Measurements from ENCODE around the gene DHH. TPM values are rescaled to one million over a fixed set of nuclear protein-coding genes. Genes with fewer than 3 reads are reported as not detected.

Gene DHH
- polyA plus RNA-seq, 1 of the 3 experiments (the other 2 are of a cell fraction): 0.13 TPM

DNA sequence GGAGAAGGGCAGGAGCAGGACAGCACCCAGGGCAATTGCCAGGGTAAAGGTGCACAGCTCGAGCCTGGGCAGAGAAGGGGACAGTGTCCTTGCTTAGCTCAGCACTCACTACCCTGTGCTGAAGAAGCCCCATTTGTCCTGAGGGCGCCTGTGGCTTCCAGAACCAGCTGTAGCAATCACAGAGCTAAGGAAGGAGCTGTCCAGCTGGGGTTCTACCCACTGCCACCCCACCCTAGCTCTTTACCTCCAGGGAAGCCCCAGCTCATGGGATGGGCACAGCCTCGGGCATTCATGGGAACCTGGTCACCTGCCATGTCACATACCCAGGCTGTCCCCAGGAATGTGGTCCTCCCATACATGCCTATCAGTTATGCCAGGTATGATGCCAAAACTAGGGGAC is 10.2 kb upstream of the DHH start:
- peaks cover 43% of the 10 kb centered on the region; the same call in 1 of the 2 replicates for H4K20me1 ChIP-seq (ENCODE audit: insufficient read depth)
- 57% methylated on average over 1 of the region's 3 CpGs for WGBS (ENCODE audit: low lambda C conversion rate)
- H3K9me3 ChIP-seq: no peaks in the 10 kb centered on the region
- no peak overlapping the region for H3K27ac ChIP-seq (ENCODE audit: low read depth in 2 of 2, low read length in 1 of 2)
- ChIA-PET CTCF (interaction anchor here (0.7 to 25.0 kb wide), 9 partner anchors 6 to 36 kb away, joined by 3 to 315 read pairs (median 10); partner anchors contain the start of genes DHH, RHEBL1 and TUBA1B), POLR2A (interaction anchor here (0.7 to 2.0 kb wide), 2 partner anchors 11 to 25 kb away, joined by 5 to 9 read pairs; partner anchors contain the start of gene DHH)
- no peak overlapping the region for H3K4me2 ChIP-seq
- H3K79me2 ChIP-seq (ENCODE audit: insufficient read depth): peaks cover 36% of the 10 kb centered on the region
- peaks cover 0 to 12% of the 10 kb centered on the region in 2 experiments; a peak in 1 of 4 replicates for H3K4me1 ChIP-seq (ENCODE audit: control insufficient read depth in 1 of 2, insufficient read depth in 2 of 2, low read depth in 1 of 2, low read length in 1 of 2)
- H3K9ac ChIP-seq: no peak overlapping the region
- H3K36me3 ChIP-seq (replicated peaks in 1 of 2; ENCODE audit: control insufficient read depth in 1 of 2, insufficient read depth in 2 of 2, low read length in 1 of 2): peaks cover 32 to 65% of the 10 kb centered on the region in 2 experiments
- TF ChIP-seq TAF1 (IDR thresholded peaks at IDR 0.05; ENCODE audit: borderline replicate concordance, low read depth, low read length) (no peak), ELF1 (IDR thresholded peaks at IDR 0.05) (no peak), POLR2AphosphoS5 (IDR thresholded peaks at IDR 0.05; ENCODE audit: low read depth, low read length) (no peak), RCOR1 (IDR thresholded peaks at IDR 0.05; ENCODE audit: low read length) (no peak), MEF2A (IDR thresholded peaks at IDR 0.05; ENCODE audit: borderline replicate concordance, low read depth) (no peak), FOXM1 (IDR thresholded peaks at IDR 0.05; ENCODE audit: low read depth) (no peak), GATA2 (CRISPR knock-in tag; IDR thresholded peaks at IDR 0.05) (no peak), FOXJ3 (CRISPR knock-in tag; IDR thresholded peaks at IDR 0.05) (no peak), YY1 (IDR thresholded peaks at IDR 0.05; ENCODE audit: low read depth) (no peak), NRF1 (IDR thresholded peaks at IDR 0.05; ENCODE audit: low read depth, low read length) (no peak), MXI1 (IDR thresholded peaks at IDR 0.05; ENCODE audit: low read depth, low read length) (no peak), RFX5 (IDR thresholded peaks at IDR 0.05; ENCODE audit: low read length) (no peak), RXRA (IDR thresholded peaks at IDR 0.05; ENCODE audit: borderline replicate concordance, low read depth) (no peak), SIN3A (IDR thresholded peaks at IDR 0.05; ENCODE audit: borderline replicate concordance, low read depth, low read length) (no peak)
- TF ChIP-seq, protein P1, sequence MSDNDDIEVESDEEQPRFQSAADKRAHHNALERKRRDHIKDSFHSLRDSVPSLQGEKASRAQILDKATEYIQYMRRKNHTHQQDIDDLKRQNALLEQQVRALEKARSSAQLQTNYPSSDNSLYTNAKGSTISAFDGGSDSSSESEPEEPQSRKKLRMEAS (IDR thresholded peaks at IDR 0.05; ENCODE audit: low read depth): no peak
- H3F3A ChIP-seq (replicated peaks; ENCODE audit: insufficient read depth): no peaks in the 10 kb centered on the region
- no peaks in the 10 kb centered on the region for H3K27me3 ChIP-seq (ENCODE audit: insufficient read depth)
- DNase-seq: no peak
- no peak overlapping the region for H3K4me3 ChIP-seq (ENCODE audit: low read depth in 2 of 2, low read length in 1 of 2)
- H2AFZ ChIP-seq (ENCODE audit: low read depth): no peak overlapping the region
- no peaks in the 10 kb centered on the region for H3K9me2 ChIP-seq

DNA sequence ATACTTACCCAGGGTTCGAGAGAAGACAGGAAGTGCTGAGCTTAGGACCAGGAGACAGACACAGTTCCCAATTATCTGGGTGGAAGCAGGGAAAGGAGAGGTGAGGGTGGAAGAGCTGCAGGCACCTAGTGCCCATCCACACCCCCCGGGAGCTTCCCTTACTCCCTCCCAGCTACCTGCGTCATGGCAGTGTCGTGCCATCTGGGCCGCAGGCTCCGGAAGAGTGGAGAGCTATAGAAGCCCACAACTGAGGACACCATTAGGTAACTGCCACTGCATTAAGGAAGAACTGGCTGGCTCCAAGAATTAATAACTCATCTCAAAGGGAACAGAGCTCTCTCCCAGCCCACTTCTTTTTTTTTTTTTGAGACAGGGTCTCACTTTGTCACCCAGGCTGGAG is 5.8 kb upstream of the DHH start:
- 92% methylated on average over 6 of the region's 6 CpGs for WGBS (ENCODE audit: low lambda C conversion rate)

More for the DNA sequence above, 5.8 kb upstream of the DHH start:
- TF ChIP-seq FOSL2 (IDR thresholded peaks at IDR 0.05; ENCODE audit: borderline replicate concordance, low read depth) (no peak), NRF1 (IDR thresholded peaks at IDR 0.05; ENCODE audit: low read depth, low read length) (no peak), CHD2 (IDR thresholded peaks at IDR 0.05; ENCODE audit: low read length, partially characterized antibody) (no peak), NFIC (IDR thresholded peaks at IDR 0.05; ENCODE audit: borderline replicate concordance) (no peak), JUND (IDR thresholded peaks at IDR 0.05) (no peak), GABPA (IDR thresholded peaks at IDR 0.05; ENCODE audit: low read depth) (no peak), RXRA (IDR thresholded peaks at IDR 0.05; ENCODE audit: borderline replicate concordance, low read depth) (no peak), RCOR1 (IDR thresholded peaks at IDR 0.05; ENCODE audit: low read length) (no peak), GATA2 (CRISPR knock-in tag; IDR thresholded peaks at IDR 0.05) (no peak), TAF1 (IDR thresholded peaks at IDR 0.05; ENCODE audit: borderline replicate concordance, low read depth, low read length) (no peak), TEAD4 (IDR thresholded peaks at IDR 0.05; ENCODE audit: borderline replicate concordance, insufficient read depth) (no peak), EP300 (IDR thresholded peaks at IDR 0.05; ENCODE audit: borderline replicate concordance in 1 of 2, low read depth in 1 of 2, low read length in 1 of 2) (no peak)
- TF ChIP-seq, protein P2, sequence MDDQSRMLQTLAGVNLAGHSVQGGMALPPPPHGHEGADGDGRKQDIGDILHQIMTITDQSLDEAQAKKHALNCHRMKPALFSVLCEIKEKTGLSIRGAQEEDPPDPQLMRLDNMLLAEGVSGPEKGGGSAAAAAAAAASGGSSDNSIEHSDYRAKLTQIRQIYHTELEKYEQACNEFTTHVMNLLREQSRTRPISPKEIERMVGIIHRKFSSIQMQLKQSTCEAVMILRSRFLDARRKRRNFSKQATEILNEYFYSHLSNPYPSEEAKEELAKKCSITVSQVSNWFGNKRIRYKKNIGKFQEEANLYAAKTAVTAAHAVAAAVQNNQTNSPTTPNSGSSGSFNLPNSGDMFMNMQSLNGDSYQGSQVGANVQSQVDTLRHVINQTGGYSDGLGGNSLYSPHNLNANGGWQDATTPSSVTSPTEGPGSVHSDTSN (IDR thresholded peaks at IDR 0.05): no peak
- TF ChIP-seq, protein P3, sequence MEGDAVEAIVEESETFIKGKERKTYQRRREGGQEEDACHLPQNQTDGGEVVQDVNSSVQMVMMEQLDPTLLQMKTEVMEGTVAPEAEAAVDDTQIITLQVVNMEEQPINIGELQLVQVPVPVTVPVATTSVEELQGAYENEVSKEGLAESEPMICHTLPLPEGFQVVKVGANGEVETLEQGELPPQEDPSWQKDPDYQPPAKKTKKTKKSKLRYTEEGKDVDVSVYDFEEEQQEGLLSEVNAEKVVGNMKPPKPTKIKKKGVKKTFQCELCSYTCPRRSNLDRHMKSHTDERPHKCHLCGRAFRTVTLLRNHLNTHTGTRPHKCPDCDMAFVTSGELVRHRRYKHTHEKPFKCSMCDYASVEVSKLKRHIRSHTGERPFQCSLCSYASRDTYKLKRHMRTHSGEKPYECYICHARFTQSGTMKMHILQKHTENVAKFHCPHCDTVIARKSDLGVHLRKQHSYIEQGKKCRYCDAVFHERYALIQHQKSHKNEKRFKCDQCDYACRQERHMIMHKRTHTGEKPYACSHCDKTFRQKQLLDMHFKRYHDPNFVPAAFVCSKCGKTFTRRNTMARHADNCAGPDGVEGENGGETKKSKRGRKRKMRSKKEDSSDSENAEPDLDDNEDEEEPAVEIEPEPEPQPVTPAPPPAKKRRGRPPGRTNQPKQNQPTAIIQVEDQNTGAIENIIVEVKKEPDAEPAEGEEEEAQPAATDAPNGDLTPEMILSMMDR (IDR thresholded peaks at IDR 0.05): no peak
- TF ChIP-seq, protein P4, sequence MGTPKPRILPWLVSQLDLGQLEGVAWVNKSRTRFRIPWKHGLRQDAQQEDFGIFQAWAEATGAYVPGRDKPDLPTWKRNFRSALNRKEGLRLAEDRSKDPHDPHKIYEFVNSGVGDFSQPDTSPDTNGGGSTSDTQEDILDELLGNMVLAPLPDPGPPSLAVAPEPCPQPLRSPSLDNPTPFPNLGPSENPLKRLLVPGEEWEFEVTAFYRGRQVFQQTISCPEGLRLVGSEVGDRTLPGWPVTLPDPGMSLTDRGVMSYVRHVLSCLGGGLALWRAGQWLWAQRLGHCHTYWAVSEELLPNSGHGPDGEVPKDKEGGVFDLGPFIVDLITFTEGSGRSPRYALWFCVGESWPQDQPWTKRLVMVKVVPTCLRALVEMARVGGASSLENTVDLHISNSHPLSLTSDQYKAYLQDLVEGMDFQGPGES (IDR thresholded peaks at IDR 0.05; ENCODE audit: low read depth, low read length): no peak
- Histone ChIP-seq H2AFZ (ENCODE audit: low read depth) (no peak overlapping the region), H3K9me3 (no peaks in the 10 kb centered on the region), H3K9ac (no peak overlapping the region), H3K79me2 (ENCODE audit: insufficient read depth) (no peaks in the 10 kb centered on the region; the same call in 1 of the 2 replicates), H3K4me2 (no peak overlapping the region), H3F3A (replicated peaks; ENCODE audit: insufficient read depth) (no peaks in the 10 kb centered on the region), H3K27me3 (ENCODE audit: insufficient read depth) (no peaks in the 10 kb centered on the region), H3K4me1 (ENCODE audit: control insufficient read depth in 1 of 2, insufficient read depth in 2 of 2, low read depth in 1 of 2, low read length in 1 of 2) (no peaks in the 10 kb centered on the region; a peak in 1 of 4 replicates), H4K20me1 (ENCODE audit: insufficient read depth) (peaks cover 9% of the 10 kb centered on the region; the same call in 1 of the 2 replicates), H3K36me3 (replicated peaks in 1 of 2; ENCODE audit: control insufficient read depth in 1 of 2, insufficient read depth in 2 of 2, low read length in 1 of 2) (peaks cover 36 to 63% of the 10 kb centered on the region in 2 experiments), H3K27ac (ENCODE audit: low read depth in 2 of 2, low read length in 1 of 2) (no peak overlapping the region), H3K9me2 (no peaks in the 10 kb centered on the region), H3K4me3 (ENCODE audit: low read depth in 2 of 2, low read length in 1 of 2) (no peak overlapping the region)
- DNase-seq: no peak
- POLR2A ChIA-PET: interaction anchor here (1.3 to 2.4 kb wide), 2 partner anchors 9 to 30 kb away, joined by 3 to 9 read pairs; no protein-coding TSS in a partner anchor
- CTCF ChIA-PET: interaction anchor here (1.0 to 25.0 kb wide), 8 partner anchors 7 to 188 kb away, joined by 3 to 315 read pairs (median 93); partner anchors contain the start of genes DHH, LMBR1L and RHEBL1

Data from SK-N-SH (cell line).